NCI-H1436 treated with DMSO at 0.1 percent for 48 hours (cell line): ENCODE results near the gene MRFAP1.
A peak's percentile ranks its signal among the peaks of the same experiment; 100 is the strongest.

Experiments used
- DNase-seq: peaks from one replicate; lab custom pipeline; 2025; lab: John Stamatoyannopoulos, UW

The MRFAP1 gene

GRCh38 chr4:6640292-6641163 lies at the start of gene MRFAP1:
Gene MRFAP1 (plus strand): TSS chr4:6640685. CDS start chr4:6640863, 178 bp downstream.
- DNase-seq: peak; percentile 43

GRCh38 chr4:6591313-6591712 lies 49.2 kb upstream of the MRFAP1 start:
- DNase-seq: peak; percentile 84

- DNase-seq: no peak
These were observed 48.7 kb upstream of the MRFAP1 start for GRCh38 chr4:6591781-6592180.

- DNase-seq: no peak
These were observed 47.5 kb upstream of the MRFAP1 start for GRCh38 chr4:6592804-6593563.

- no peak for DNase-seq
These were observed 46.1 kb upstream of the MRFAP1 start for GRCh38 chr4:6594341-6594740.

- DNase-seq: no peak
These were observed 45.6 kb upstream of the MRFAP1 start for GRCh38 chr4:6594826-6595355.

GRCh38 chr4:6595897-6596537 lies 44.5 kb upstream of the MRFAP1 start:
- DNase-seq: no peak

DNA sequence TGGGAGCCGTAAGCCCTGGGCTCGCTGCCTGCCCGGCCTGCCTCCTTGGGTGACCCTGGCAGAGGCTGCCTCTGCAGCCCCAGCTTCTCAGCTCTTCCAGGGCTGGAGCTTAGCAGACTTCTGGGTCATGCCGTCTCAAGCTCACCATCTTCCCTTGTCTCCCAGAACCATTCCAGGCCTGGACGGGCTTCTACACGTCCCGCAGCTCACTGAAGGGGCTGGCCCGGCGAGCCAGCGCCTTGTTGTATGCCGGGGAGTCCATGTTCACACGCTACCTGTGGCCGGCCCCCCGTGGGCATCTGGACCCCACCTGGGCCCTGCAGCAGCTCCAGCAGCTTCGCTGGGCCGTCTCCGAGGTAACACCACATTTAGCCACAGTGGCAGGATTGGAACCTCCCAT lies 43.5 kb upstream of the MRFAP1 start:
- no peak for DNase-seq

GRCh38 chr4:6598127-6598526 lies 42.4 kb upstream of the MRFAP1 start:
- no peak for DNase-seq

- no peak for DNase-seq
These were observed 41.8 kb upstream of the MRFAP1 start for GRCh38 chr4:6598641-6599040.

DNA sequence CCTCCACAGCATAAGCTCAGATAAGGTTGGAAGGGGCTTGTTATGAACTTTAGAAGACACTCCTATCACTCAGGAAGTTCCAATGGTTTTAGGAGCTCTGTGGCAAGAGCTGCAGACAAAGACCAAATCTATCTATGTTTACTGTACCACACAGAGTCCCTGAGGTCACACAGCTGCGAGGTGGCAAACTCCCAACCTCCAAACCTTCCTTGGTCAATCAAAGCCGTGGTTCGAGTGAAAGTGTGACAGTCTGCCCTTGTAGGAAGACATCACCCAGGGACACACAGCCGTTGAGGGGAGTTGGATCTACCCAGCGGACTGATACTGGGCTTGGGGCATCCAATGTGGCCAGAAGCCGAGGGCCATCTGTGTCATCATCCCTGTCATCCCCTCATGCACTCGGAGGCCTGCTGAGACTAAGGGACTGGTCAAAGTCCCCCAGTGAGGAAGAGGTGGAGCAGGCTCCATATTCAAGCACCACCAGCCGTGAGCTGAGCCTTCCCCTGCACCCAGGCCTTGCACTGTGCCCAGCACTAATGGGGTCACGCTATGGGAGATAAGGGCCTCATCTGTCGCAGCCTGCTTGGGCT lies 38.7 kb upstream of the MRFAP1 start:
- no peak for DNase-seq

- no peak for DNase-seq
These were observed 38.2 kb upstream of the MRFAP1 start for GRCh38 chr4:6602289-6602688.

GRCh38 chr4:6603128-6603527 lies 37.4 kb upstream of the MRFAP1 start:
- no peak for DNase-seq

DNA sequence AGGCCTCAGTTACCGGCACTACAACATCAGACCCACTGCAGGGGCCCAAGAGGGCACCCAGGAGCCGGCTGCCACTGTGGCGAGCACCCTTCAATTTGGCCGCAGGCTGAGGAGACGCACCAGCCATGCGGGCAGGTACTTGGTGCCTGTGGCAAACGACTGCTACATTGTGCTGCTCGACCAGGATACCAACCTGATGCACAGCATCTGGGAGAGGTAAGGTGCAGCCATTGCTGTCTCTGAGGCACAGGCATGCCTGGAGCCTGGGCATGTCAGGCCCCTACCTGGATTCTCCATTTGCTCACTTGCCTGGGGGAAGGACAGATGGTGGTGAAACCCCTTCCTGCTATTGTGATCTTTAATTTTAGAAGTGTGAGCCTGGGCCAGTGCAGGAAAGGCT lies 35.4 kb upstream of the MRFAP1 start:
- no peak for DNase-seq

DNA sequence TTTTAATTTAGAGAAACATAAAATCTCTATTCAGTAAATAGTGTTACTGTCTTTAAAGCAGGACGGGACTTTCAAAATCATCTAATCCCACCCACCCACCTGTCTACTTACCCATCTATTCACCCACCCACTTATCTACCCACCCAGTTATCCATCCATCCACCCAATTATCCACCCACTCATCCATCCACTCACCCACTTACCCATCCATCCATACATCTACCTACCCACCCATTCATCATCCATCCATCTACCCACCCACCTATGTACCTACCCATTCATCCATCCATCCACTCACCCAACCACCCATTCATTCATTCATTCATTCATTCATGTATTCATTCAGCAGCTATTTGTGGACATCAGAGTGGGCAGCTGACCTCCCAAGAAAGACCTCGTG lies 34.9 kb upstream of the MRFAP1 start:
- DNase-seq: no peak

DNA sequence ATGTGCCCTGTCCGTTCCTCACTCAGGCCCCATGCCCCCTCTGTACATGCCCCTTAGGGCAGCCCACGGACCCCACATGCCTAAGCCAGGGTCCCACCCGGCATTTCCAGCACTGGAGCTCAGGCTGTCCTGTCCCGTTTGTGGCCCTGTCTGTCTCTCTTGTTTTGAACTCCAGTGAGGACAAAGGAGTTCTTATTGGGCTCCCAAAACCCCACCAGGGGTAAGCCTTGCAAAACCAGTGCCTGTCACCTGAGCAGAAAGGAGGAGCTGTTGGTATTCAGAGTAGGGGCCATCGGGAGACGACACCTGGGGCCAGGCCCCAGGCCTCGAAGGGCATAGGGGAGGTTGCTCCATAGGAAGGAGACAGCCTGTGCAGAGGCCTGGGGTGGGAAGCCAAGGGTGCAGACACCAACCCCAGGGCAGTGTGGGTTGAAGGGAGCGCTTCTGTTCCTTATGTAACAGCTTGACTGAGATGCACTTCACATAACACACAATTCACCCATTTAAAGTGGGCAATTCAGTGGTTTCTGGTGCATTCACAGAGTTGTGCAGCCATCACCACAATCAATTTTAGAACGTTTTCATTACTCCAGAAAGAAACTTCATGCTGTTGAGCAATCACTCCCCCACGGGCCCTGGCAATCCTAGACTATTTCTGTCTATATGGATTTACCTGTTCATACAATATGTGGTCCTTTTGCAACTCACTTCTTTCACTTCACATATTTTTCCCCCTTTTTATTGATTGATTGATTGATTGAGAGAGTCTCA lies 33.8 kb upstream of the MRFAP1 start:
- DNase-seq: no peak

- no peak for DNase-seq
These were observed 33.0 kb upstream of the MRFAP1 start for GRCh38 chr4:6607368-6608055.

GRCh38 chr4:6608758-6609414 lies 31.6 kb upstream of the MRFAP1 start:
- no peak for DNase-seq

- no peak for DNase-seq
These were observed 30.9 kb upstream of the MRFAP1 start for GRCh38 chr4:6609415-6610079.
